ENCODE measurements around the gene PIBF1.

Gene PIBF1

GRCh38 chr13:73054712-73055111 lies 272.8 kb downstream of the PIBF1 start:
- no peak for DNase-seq (ENCODE audit: low spot score)
- TF ChIP-seq CTCF (IDR thresholded peaks at IDR 0.05; ENCODE audit: borderline replicate concordance, control extremely low read depth, extremely low read depth, insufficient read depth, missing control alignments) = no peak
- in situ Hi-C loops (cut with MboI; ENCODE audit: low sequenced_read_pairs, unreplicated experiment) = no loop called here

GRCh38 chr13:73055813-73056564 lies 274.1 kb downstream of the PIBF1 start:
- TF ChIP-seq CTCF (IDR thresholded peaks at IDR 0.05; ENCODE audit: borderline replicate concordance, control extremely low read depth, extremely low read depth, insufficient read depth, missing control alignments) = no peak
- no peak for DNase-seq (ENCODE audit: low spot score)
- in situ Hi-C loops (cut with MboI; ENCODE audit: low sequenced_read_pairs, unreplicated experiment) = no loop called here

- no peak for TF ChIP-seq CTCF (IDR thresholded peaks at IDR 0.05; ENCODE audit: borderline replicate concordance, control extremely low read depth, extremely low read depth, insufficient read depth, missing control alignments)
- DNase-seq (ENCODE audit: low spot score) = no peak
- in situ Hi-C loops (cut with MboI; ENCODE audit: low sequenced_read_pairs, unreplicated experiment) = no loop called here
These were observed 274.6 kb downstream of the PIBF1 start for GRCh38 chr13:73056565-73056962.

- no peak for TF ChIP-seq CTCF (IDR thresholded peaks at IDR 0.05; ENCODE audit: borderline replicate concordance, control extremely low read depth, extremely low read depth, insufficient read depth, missing control alignments)
- no peak for DNase-seq (ENCODE audit: low spot score)
- in situ Hi-C loops (cut with MboI; ENCODE audit: low sequenced_read_pairs, unreplicated experiment) = no loop called here
These were observed 275.5 kb downstream of the PIBF1 start for GRCh38 chr13:73057284-73058063.

GRCh38 chr13:73058064-73058313 lies 276.1 kb downstream of the PIBF1 start:
- TF ChIP-seq CTCF (IDR thresholded peaks at IDR 0.05; ENCODE audit: borderline replicate concordance, control extremely low read depth, extremely low read depth, insufficient read depth, missing control alignments) = no peak
- in situ Hi-C loops (cut with MboI; ENCODE audit: low sequenced_read_pairs, unreplicated experiment) = no loop called here
- DNase-seq (ENCODE audit: low spot score) = no peak

GRCh38 chr13:73058432-73058735 lies 276.5 kb downstream of the PIBF1 start:
- DNase-seq (ENCODE audit: low spot score) = no peak
- in situ Hi-C loops (cut with MboI; ENCODE audit: low sequenced_read_pairs, unreplicated experiment) = no loop called here

More at GRCh38 chr13:73058432-73058735, 276.5 kb downstream of the PIBF1 start:
- no peak for TF ChIP-seq CTCF (IDR thresholded peaks at IDR 0.05; ENCODE audit: borderline replicate concordance, control extremely low read depth, extremely low read depth, insufficient read depth, missing control alignments)

Data from GM13976 (cell line).